Colonic mucosa (tissue), 4 donors: ENCODE results near the gene NMT2. TPM values are rescaled to one million over a fixed set of nuclear protein-coding genes. Genes with fewer than 3 reads are reported as not detected.

ENCODE experiments used
- DNase-seq: peaks from one replicate; pipeline ENCODE4 v3.0.0-alpha.2; 2020
- H3K27ac ChIP-seq: fragments of 200-600 bp; one replicate; pipeline ENCODE4 v1.8.0; 2021
- H3K27me3 ChIP-seq: fragments of 200-600 bp; one replicate; pipeline ENCODE4 v1.8.0; 2021
- H3K36me3 ChIP-seq: fragments of 200-600 bp; one replicate; pipeline ENCODE4 v1.8.0; 2021
- H3K4me1 ChIP-seq: fragments of 200-600 bp; one replicate; pipeline ENCODE4 v1.8.0; 2021; ENCODE audit warnings: mild to moderate bottlenecking
- H3K4me3 ChIP-seq: fragments of 200-600 bp; one replicate; pipeline ENCODE4 v1.8.0; 2021
- H3K9ac ChIP-seq, 2 donors: one replicate each; pipeline ENCODE4 v1.7.0; 2013; ENCODE audit warnings: control low read depth in 2 of 2, low read depth in 2 of 2, low read length in 2 of 2
- H3K9me3 ChIP-seq: fragments of 200-600 bp; one replicate; pipeline ENCODE4 v1.8.0; 2021
- CTCF ChIP-seq: fragments of 200-600 bp; IDR thresholded peaks from one replicate; pipeline ENCODE4 v1.8.0; 2022; ENCODE audit warnings: antibody characterized with exemption, mild to moderate bottlenecking
- intact Hi-C: fragments of 100-400 bp; cut with DNase I; formaldehyde crosslinking; loops from one replicate; pipeline ENCODE4 v1.14.1; 2022
- total RNA-seq, 2 donors: library from RNA; stranded (reverse); fragmentation: NEBNext Ultra II Directional in 1 of 2; extraction: Animal tissue kit (Norgen Biotek cat#: 25700) in 1 of 2; gene quantifications; one replicate each; pipeline ENCODE4 v1.2.1, GENCODE V29; 2021
- donor health status: healthy.
- donor health status: DM: no; HTN: no; CAD: no.
- donor health status: DM: no; HTN: no; CAD: no.

Gene NMT2
- total RNA-seq, 2 donors from 2014 or later, result 12.4 to 14.4 TPM

- H3K4me3 ChIP-seq, result no peak overlapping the region
- H3K27ac ChIP-seq, result no peak overlapping the region
- no peaks in the 10 kb centered on the region for H3K4me1 ChIP-seq
- no peaks in the 10 kb centered on the region for H3K36me3 ChIP-seq
- TF ChIP-seq CTCF, result no peak
- no peak for DNase-seq
- no peak overlapping the region for H3K9ac ChIP-seq
- intact Hi-C loops, result no loop called here
- peaks cover 5% of the 10 kb centered on the region for H3K27me3 ChIP-seq
- H3K9me3 ChIP-seq, result no peaks in the 10 kb centered on the region
Observed at GRCh38 chr10:15058689-15059088, 109.8 kb downstream of the NMT2 start.

Other genes starting within 250 kb of the NMT2 start
- gene DCLRE1C, start 214.6 kb downstream of the NMT2 start, total RNA-seq, result 10 to 100 TPM; 11.0 to 19.0 TPM
- under 1 TPM in 1 of 2 donors, not detected in 1; 0.58 TPM for gene MEIG1, start 209.3 kb downstream of the NMT2 start, total RNA-seq
- gene OLAH, start 124.8 kb downstream of the NMT2 start, total RNA-seq, result not detected
- gene ACBD7, start 79.9 kb downstream of the NMT2 start, total RNA-seq, result under 1 TPM; 0.44 to 0.98 TPM
- 10 to 100 TPM; 17.1 to 17.8 TPM for gene RPP38, start 71.3 kb downstream of the NMT2 start, total RNA-seq
- 10 to 100 TPM; 50.9 to 65.8 TPM for gene FAM171A1, start 202.6 kb upstream of the NMT2 start, total RNA-seq